Daoy (cell line): Measurements from ENCODE around the gene PHIP. TPM values are rescaled to one million over a fixed set of nuclear protein-coding genes. Genes with fewer than 3 reads are reported as not detected.

ENCODE experiments used
- DNase-seq: peaks from one replicate; pipeline ENCODE4 v3.0.0-alpha.2; 2015; ENCODE audit warnings: low read depth
- total RNA-seq: library from RNA; depleted of rRNA; stranded (reverse); fragments of >200 nt; shearing (Covaris generic); gene quantifications from 2 replicates; pipeline ENCODE4 v1.2.3, GENCODE V29; 2014

PHIP gene
- total RNA-seq, 1 experiment from 2014 or later: 25.1 TPM

GRCh38 chr6:79010422-79010821, 67.6 kb downstream of the PHIP start:
- no peak for DNase-seq

DNA sequence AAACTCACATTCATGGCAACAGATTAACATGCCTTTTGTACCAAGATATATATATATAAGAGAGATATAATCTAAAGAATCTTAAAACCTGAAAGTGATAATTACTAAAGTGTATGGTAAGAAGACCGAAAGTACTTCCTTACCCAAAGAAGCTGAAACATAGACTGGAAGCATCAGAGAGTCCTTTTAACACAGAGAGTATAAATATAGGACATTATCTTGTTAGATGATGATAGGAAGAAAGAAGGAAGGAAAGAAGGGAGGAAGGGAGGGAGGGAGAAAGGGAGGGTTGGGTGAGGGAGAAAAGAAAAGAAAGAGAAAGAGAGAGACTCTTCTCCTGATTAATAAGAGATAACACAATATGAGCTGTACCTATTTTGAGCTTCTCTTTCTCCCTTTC, 68.2 kb downstream of the PHIP start:
- DNase-seq: no peak

DNA sequence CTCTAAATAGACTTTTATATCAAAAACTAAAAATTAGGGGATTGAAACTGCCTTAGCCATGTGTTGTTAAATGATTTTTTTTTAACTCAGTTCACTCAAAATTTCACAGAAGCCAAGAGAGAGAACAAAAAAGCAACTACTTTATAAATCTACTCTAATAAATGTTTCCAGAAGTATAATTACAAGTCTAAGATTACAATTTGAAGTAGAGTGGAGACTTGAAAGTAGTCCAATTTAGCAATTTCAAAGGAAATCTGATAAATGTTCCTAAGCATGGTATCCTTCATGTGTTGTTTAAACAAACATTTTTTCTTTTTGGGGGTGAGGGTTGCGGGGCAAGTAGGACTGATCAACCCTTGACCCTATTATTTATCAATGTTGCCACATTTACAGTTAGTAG, 72.6 kb downstream of the PHIP start:
- DNase-seq: no peak

DNA sequence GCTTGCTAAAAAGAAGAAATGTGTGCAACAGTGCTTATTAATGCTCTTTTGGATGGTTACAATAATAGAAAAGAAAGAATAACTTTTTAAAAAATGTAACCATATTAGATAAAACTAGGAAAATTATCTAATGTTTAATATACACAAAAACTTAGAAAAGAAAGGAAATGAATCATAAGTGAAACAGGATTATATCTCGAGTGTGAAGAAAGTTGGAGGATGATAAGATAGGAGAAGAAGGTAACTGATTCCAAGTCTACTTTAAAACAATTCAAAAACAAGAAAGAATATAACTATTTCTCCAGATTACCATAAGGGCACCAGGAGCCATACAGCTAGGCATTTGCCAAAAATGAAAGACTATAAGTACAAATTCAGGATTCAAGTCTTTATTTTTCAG, 73.0 kb downstream of the PHIP start:
- no peak for DNase-seq

- no peak for DNase-seq
These were observed 73.8 kb downstream of the PHIP start for GRCh38 chr6:79004239-79004638.

- no peak for DNase-seq
These were observed 76.6 kb downstream of the PHIP start for GRCh38 chr6:79001415-79001814.

- no peak for DNase-seq
These were observed 78.3 kb downstream of the PHIP start for GRCh38 chr6:78999737-79000136.

DNA sequence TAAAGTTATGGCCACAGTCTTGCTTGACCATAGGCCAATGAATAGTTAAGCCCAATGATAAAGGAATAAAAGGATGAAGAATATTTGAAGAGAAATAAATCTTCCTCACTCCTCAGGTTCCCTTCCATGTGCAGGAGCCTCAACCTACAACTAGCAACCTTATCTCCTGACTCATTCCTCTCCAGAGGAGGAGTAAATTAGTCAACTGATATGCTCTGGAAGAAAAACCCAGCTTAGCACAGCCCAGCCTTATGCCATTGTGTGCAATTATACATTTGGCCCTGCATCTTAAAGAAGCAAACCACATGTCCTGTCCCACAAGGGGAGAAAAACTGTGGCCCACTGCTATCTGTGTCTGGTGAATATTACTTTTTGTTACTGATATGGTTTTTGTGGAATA, 82.1 kb downstream of the PHIP start:
- peak; percentile 3 for DNase-seq

DNA sequence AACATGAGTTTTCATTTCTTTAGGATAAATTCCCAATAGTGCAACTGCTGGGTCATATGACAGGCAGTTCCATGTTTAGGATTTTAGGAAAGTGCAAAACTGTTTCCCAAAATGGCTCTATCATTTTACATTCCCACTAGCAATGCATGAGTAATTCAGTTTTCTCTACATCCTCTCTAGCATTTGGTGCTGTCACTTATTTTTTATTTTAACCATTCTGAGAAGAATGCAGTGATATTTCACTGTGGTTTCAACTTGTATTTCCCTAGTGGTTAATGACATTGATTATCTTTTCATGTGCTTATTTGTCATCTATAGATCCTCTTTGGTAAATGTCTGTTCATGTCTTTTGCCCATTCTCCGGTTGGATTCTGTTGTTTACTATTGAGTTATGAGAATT, 82.7 kb downstream of the PHIP start:
- no peak for DNase-seq

DNA sequence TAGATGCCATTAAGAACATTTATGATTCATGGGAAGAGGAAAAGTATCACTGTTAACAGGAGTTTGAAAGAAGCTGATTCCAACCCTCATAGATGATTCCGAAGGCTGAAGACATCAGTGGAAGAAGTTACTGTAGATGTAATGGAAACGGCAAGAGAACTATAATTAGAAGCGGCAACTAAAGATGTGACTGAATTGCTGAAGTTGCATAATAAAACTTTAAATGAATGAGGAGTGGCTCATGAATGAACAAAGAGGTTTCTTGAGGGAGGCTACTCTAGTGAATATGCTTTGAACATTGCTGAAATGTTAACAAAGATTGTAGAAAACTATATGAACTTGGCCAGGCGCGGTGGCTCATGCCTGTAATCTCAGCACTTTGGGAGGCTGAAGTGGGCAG, 84.1 kb downstream of the PHIP start:
- DNase-seq: no peak

- no peak for DNase-seq
These were observed 88.9 kb downstream of the PHIP start for GRCh38 chr6:78989191-78989590.

- no peak for DNase-seq
These were observed 91.9 kb downstream of the PHIP start for GRCh38 chr6:78986161-78986560.

DNA sequence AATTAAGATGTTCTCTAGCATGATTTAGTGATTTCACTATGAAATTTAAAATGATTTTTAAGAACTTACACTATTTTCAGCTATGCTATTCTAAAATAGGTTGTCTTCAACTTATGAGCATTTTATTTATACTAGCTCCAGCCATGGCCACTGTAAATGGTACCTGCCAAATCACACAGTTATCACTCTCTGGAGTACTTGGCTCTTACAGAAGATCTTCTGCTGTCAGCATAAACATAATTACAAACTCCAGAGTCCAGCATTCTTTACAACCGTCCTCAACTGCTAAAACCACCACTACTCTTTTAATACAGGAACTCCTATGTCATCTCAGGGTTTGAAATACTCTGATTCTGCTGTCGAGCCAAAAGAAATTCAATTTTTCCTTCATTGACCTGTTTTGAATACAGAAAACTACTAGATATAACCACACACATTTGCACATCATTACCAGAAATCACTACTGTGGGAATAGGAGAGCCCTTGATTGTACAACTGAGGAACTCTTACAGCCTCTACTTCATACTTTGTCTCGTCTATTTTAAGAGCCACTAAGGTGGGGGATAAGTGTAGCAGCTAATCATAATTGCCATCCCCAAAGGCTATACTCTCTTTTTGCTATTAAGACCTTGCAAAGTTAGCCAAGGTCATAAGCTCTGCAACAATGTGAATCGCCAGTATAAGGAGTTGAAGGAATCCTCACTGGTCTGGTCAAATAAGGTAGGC, 93.7 kb downstream of the PHIP start:
- no peak for DNase-seq

- DNase-seq: no peak
These were observed 110.9 kb downstream of the PHIP start for GRCh38 chr6:78967191-78967590.

- no peak for DNase-seq
These were observed 111.5 kb downstream of the PHIP start for GRCh38 chr6:78966542-78966941.

GRCh38 chr6:78962448-78962847, 115.6 kb downstream of the PHIP start:
- no peak for DNase-seq

- no peak for DNase-seq
These were observed 123.3 kb downstream of the PHIP start for GRCh38 chr6:78954740-78955139.

- no peak for DNase-seq
These were observed 124.3 kb downstream of the PHIP start for GRCh38 chr6:78953798-78954197.

GRCh38 chr6:78952362-78952761, 125.7 kb downstream of the PHIP start:
- no peak for DNase-seq

GRCh38 chr6:78948785-78949184, 129.3 kb downstream of the PHIP start:
- DNase-seq: no peak

DNA sequence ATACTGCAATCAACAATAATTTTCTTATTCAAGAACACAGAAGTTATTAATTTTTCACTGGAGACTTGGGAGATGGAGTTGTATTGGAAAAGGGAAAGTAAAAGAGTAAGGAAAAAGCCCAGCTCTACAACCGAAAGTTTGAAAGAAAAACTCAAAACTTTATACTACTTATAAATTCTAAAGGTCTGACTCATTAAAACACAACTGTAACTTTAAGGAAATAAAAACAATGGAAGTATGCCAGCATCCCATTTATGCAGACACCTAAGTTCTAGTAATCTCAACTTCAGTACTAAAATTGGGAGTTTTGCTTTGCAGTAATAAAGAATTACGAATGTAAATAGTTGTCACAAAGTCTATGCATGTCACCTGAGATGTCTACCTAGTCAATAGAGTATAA, 130.1 kb downstream of the PHIP start:
- no peak for DNase-seq

DNA sequence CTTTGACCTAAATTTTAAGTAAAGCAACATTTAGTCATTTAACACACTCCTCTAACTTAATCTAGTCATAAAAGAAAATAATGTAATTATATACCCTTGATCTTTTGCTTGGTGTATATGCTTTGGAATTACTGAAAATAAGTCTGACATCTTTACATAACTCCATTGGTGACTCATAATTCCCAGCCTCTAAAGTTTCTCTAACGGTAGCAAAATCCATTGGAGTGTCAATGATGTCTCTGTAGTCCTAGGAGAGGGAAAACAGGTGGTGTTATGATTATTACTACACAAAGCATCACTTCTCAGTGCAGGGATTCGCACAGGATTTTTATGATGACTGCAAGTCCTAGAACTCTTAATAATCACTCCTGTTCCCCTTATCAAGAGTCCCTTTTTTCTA, 130.5 kb downstream of the PHIP start:
- no peak for DNase-seq

DNA sequence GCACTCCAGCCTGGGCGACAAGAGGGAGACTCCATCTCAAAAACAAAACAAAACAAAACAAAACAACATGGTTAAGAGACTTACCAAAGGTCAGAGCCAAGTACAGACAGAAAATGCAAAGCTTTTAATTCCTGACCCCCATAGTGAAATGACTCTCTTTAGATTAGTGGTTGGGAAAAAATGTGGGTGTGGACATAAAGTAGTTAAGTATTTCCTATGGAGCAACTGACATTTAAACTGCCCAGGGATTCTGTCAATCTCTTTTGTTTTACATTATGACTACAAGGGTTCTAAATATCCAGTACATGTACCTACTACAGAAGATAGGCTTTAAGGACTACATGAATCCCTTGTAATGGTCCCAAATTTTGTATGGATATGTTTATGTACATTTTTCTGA, 135.6 kb downstream of the PHIP start:
- DNase-seq: no peak

GRCh38 chr6:78936515-78936914, 141.5 kb downstream of the PHIP start:
- DNase-seq: no peak
